ENCODE results near the gene FAM186B. TPM values are rescaled to one million over a fixed set of nuclear protein-coding genes. Genes with fewer than 3 reads are reported as not detected.

Gene FAM186B
- total RNA-seq, 3 donors from 2014 or later, result 0.59 to 0.98 (median 0.96) TPM

DNA sequence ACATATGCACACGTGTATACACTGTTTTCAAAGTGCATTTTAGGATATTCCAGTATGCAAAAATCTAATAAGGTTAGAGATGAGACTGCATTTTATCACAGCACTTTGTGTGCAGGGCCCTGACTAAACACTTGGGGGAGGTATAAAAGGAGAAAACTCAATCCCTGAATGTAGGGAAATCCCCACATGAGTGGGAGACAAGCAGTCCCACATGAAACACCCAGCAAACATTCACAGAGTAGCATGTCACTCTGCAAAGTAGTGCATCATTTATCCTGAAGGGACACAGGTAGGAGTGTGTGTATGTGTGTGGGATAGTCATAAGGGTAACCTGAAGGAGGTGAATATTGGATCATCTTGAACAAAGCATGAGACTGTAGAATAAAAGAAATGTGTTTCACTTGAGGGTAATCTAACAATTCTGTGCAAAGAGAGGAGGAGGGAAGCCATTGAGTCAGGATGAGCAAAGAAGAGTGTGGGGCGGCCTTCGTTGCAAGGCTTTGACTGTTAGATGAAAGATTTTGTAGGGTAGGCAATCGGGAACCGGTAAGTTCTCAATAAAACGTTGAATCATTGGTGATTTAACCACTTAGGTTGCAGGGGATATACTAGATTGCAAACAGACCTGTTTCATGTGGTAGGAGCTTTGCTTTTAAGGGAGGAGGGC is 20.9 kb upstream of the FAM186B start:
- TF ChIP-seq, protein P1, sequence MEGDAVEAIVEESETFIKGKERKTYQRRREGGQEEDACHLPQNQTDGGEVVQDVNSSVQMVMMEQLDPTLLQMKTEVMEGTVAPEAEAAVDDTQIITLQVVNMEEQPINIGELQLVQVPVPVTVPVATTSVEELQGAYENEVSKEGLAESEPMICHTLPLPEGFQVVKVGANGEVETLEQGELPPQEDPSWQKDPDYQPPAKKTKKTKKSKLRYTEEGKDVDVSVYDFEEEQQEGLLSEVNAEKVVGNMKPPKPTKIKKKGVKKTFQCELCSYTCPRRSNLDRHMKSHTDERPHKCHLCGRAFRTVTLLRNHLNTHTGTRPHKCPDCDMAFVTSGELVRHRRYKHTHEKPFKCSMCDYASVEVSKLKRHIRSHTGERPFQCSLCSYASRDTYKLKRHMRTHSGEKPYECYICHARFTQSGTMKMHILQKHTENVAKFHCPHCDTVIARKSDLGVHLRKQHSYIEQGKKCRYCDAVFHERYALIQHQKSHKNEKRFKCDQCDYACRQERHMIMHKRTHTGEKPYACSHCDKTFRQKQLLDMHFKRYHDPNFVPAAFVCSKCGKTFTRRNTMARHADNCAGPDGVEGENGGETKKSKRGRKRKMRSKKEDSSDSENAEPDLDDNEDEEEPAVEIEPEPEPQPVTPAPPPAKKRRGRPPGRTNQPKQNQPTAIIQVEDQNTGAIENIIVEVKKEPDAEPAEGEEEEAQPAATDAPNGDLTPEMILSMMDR (IDR thresholded peaks at IDR 0.05), result no peak
- no peak for TF ChIP-seq POLR2A (IDR thresholded peaks at IDR 0.05)
- TF ChIP-seq POLR2AphosphoS5 (IDR thresholded peaks at IDR 0.05), result no peak
- H3K9me3 ChIP-seq, result no peaks in the 10 kb centered on the region
- H3K27me3 ChIP-seq, result no peaks in the 10 kb centered on the region
- H3K4me1 ChIP-seq, result peaks cover 0 to 6% of the 10 kb centered on the region in 2 donors
- H3K4me3 ChIP-seq, result no peak overlapping the region
- no peaks in the 10 kb centered on the region for H3K36me3 ChIP-seq
- intact Hi-C loops (cut with DNase I; ENCODE audit: low total_unique reads), result no loop called here
- no peak overlapping the region for H3K27ac ChIP-seq
- no peak for DNase-seq (ENCODE audit: low spot score in 2 of 2)

DNA sequence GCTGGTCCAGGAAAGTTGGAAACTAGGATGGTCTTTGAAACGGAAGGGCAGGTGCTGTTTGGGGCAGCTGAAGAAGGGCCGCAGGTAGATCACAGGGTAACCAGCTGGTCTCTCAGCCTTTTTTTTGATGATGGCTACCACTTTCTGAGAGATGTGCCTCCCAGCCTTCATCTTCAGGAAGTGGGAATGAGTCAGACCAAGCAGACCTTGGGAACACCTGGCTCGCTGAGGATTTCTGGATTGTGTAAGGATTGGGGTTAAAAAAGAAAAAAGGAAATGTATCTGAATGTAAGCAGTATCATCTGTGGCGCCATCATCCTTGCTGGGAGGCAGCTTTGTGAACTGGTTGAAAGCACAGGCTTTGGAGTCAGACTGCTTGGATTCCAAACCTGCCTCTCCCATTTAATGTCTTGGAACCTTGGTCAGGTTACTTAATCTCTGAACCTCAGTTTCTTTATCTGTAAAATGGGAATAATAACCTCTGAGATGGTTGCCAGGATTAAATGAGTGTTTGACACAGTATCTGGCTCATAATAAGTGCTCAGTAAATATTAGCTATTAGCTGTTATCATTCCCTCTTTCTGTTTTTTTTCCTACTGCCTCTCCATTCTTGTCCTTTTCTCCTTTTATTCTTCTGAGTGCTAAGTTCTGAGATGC is 19.6 kb upstream of the FAM186B start:
- H3K27ac ChIP-seq, result peak overlapping the region; percentile 32 to 93
- intact Hi-C loops (cut with DNase I; ENCODE audit: low total_unique reads), result no loop called here

DNA sequence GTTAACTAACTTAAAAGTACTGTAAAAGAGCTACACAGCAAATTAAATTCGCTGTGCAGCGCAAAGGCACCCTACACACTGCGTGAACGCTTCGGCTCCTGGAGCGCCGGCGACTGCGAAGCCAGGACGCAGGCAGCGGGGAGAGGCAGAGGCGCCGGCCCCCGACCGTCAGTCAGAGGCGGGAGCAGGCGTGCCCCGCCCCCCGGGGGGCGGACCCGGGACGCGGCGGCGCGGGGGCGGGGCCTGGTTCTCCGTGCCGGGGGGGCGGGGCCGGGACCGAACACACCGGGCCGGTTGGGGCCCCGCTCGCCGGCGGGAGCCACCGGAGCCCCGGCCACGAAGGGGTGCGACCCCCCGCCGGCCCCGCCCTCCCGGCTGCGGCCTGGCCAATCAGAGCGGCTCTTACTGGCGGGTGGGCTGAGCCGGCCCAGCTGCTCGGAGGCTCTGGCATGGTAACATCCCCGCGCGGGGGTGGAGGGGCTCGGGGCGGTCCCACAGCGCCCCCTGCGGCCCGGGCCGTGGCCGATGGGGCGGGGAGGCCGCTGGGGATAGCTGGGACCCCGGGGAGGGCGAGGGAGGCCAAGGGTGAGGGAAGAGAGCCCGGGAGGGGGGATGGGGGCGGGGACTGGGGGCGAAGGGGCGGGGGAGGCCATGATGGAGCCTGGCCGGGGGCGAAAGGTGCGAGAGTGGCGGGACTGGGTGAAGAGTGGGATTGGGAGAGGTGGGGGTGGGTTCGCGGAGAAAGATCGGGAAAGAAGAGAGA is 17.9 kb upstream of the FAM186B start, which contains the start of gene PRPF40B:
TSS of gene PRPF40B (plus strand) at position 420 of the 763 bp plus-strand sequence. CDS start at position 450, 30 bp downstream.
- DNase-seq (ENCODE audit: low spot score in 2 of 2), result peak; percentile 82 to 85
- Histone ChIP-seq H3K36me3 (no peaks in the 10 kb centered on the region), H3K4me3 (peak within 1 kb of the TSS; percentile 51 to 77 (median 68)), H3K4me1 (peaks cover 0 to 6% of the 10 kb centered on the region in 2 donors), H3K27me3 (no peaks in the 10 kb centered on the region), H3K9me3 (no peaks in the 10 kb centered on the region), H3K27ac (peak within 1 kb of the TSS; percentile 93 to 96)
- TF ChIP-seq, protein P1 (IDR thresholded peaks at IDR 0.05), result no peak
- TF ChIP-seq POLR2A (IDR thresholded peaks at IDR 0.05), result peak; percentile 53
- TF ChIP-seq POLR2AphosphoS5 (IDR thresholded peaks at IDR 0.05), result peak; percentile 54 to 71 (median 66)
- intact Hi-C loops (cut with DNase I; ENCODE audit: low total_unique reads), result loop anchor here (1.0 kb wide), 1 partner anchor 29 kb away; no protein-coding TSS in a partner anchor

More for the DNA sequence above, 19.6 kb upstream of the FAM186B start:
- H3K27me3 ChIP-seq, result no peaks in the 10 kb centered on the region
- no peak for DNase-seq (ENCODE audit: low spot score in 2 of 2)
- TF ChIP-seq POLR2A (IDR thresholded peaks at IDR 0.05) (no peak), POLR2AphosphoS5 (IDR thresholded peaks at IDR 0.05) (no peak)
- TF ChIP-seq, protein P1 (IDR thresholded peaks at IDR 0.05), result no peak
- no peak overlapping the region for H3K4me3 ChIP-seq
- peaks cover 0 to 6% of the 10 kb centered on the region in 2 donors for H3K4me1 ChIP-seq
- no peaks in the 10 kb centered on the region for H3K36me3 ChIP-seq
- no peaks in the 10 kb centered on the region for H3K9me3 ChIP-seq

DNA sequence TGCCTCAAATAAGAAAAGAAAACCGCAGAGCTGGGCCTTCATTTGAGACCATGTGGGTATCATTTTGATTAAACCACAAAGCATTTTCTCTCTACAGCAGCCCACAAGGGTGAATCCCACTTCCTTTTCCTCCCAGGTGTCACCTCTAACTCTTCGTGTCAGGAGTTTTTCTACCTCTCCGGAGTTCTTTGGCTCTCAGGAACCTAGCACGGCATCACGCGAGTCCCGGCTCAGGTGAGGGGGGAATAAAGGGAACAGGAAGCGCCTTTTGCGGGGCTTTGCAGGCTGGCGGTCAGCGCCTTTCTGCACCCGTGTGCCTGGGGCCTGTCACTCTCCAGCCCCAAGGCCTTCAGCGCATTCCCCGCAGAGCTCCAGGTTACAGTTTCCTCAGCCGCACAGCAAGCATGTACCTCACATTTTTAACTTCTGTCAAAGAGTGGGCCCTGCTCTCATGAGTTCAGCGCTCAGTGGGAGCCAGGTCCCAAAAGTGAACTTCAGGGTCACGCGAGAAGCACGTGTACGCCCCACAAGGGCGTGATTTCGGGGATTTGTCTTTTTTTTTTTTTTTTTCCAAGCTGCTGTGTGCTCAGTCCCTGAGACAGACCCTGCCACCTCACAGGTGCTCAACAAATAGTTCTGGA is 17.2 kb upstream of the FAM186B start:
- Histone ChIP-seq H3K9me3 (no peaks in the 10 kb centered on the region), H3K4me3 (peak overlapping the region; percentile 51 to 77 (median 68)), H3K4me1 (peaks cover 0 to 6% of the 10 kb centered on the region in 2 donors), H3K27me3 (no peaks in the 10 kb centered on the region), H3K27ac (peak overlapping the region; percentile 93 to 96), H3K36me3 (no peaks in the 10 kb centered on the region)
- DNase-seq (ENCODE audit: low spot score in 2 of 2), result no peak
- TF ChIP-seq, protein P1 (IDR thresholded peaks at IDR 0.05), result no peak
- peak in 2 of 3 donors; percentile 8 to 48 for TF ChIP-seq POLR2AphosphoS5 (IDR thresholded peaks at IDR 0.05)
- intact Hi-C loops (cut with DNase I; ENCODE audit: low total_unique reads), result loop anchor here (1.0 kb wide), 1 partner anchor 30 kb away; no protein-coding TSS in a partner anchor
